Choroid plexus epithelial cell (primary cell): ENCODE results near the gene HNRNPU.
A peak's percentile ranks its signal among the peaks of the same experiment; 100 is the strongest.

ENCODE experiments used
- DNase-seq: peaks from one replicate; pipeline ENCODE4 v3.0.0-alpha.2; 2010; ENCODE audit warnings: low read depth
- H3K4me3 ChIP-seq: 2 replicates; pipeline ENCODE4 v1.5.1; 2011; ENCODE audit warnings: low read depth, mild to moderate bottlenecking, control low read depth, low read length, moderate library complexity
- CTCF ChIP-seq: conservative IDR thresholded peaks from 2 replicates; pipeline ENCODE4 v1.5.1; 2011; ENCODE audit warnings: low read depth, mild to moderate bottlenecking, control low read depth, inconsistent platforms, low read length, moderate library complexity

The HNRNPU gene

GRCh38 chr1:244863491-244864252 lies 671 bp downstream of the HNRNPU start:
- no peak for DNase-seq
- peak overlapping the region; percentile 78 for H3K4me3 ChIP-seq
- TF ChIP-seq CTCF = no peak

- peak overlapping the region; percentile 78 for H3K4me3 ChIP-seq
- DNase-seq = peak; percentile 95
- TF ChIP-seq CTCF = no peak
Observed at GRCh38 chr1:244862699-244863490, 1.4 kb downstream of the HNRNPU start.

- H3K4me3 ChIP-seq = peak overlapping the region; percentile 78
- no peak for DNase-seq
- no peak for TF ChIP-seq CTCF
Observed at GRCh38 chr1:244862354-244862698, 2.0 kb downstream of the HNRNPU start.

- DNase-seq = peak; percentile 38
- peak overlapping the region; percentile 78 for H3K4me3 ChIP-seq
- TF ChIP-seq CTCF = no peak
Observed at GRCh38 chr1:244861683-244862082, 2.7 kb downstream of the HNRNPU start.

- TF ChIP-seq CTCF = no peak
- no peak for DNase-seq
- peak overlapping the region; percentile 78 for H3K4me3 ChIP-seq
Observed at GRCh38 chr1:244860914-244861610, 3.3 kb downstream of the HNRNPU start.

GRCh38 chr1:244860078-244860477 lies 4.3 kb downstream of the HNRNPU start:
- H3K4me3 ChIP-seq = peak overlapping the region; percentile 4
- no peak for TF ChIP-seq CTCF
- DNase-seq = no peak
